Measurements from ENCODE around the gene IL12A. TPM values are rescaled to one million over a fixed set of nuclear protein-coding genes. Genes with fewer than 3 reads are reported as not detected.

The IL12A gene
- total and polyA plus RNA-seq, 10 of the 15 experiments (the other 5 are each of a cell fraction or from before 2014, with no cell fraction given), result 0.50 to 10.9 (median 3.5) TPM

- TF ChIP-seq ZNF217 (IDR thresholded peaks at IDR 0.05), result peak; percentile 92; the same call in 1 of the 2 replicates
- TF ChIP-seq NFIC (IDR thresholded peaks at IDR 0.05; ENCODE audit: low read depth, low read length), result peak; percentile 98
- TF ChIP-seq NR2F1 (conservative IDR thresholded peaks at IDR 0.05), result peak; percentile 66
- no peak for TF ChIP-seq TARDBP (IDR thresholded peaks at IDR 0.05; ENCODE audit: borderline replicate concordance)
- TF ChIP-seq RELB (IDR thresholded peaks at IDR 0.05; ENCODE audit: low read depth), result peak; percentile 87
- TF ChIP-seq STAT3 (IDR thresholded peaks at IDR 0.05; ENCODE audit: low read depth, low read length), result 0 out of 2 replicates have a peak, but pooled peaks have one; percentile 52
- peak in 1 of 2 experiments; percentile 92; a peak in 2 of 4 replicates for TF ChIP-seq EP300 (IDR thresholded peaks at IDR 0.05; ENCODE audit: borderline replicate concordance in 1 of 2, control insufficient read depth in 1 of 2, low read depth in 2 of 2, low read length in 2 of 2)
- TF ChIP-seq JUND (IDR thresholded peaks at IDR 0.05; ENCODE audit: low read depth, low read length), result peak; percentile 80
- peak; percentile 90 for TF ChIP-seq SKIL (IDR thresholded peaks at IDR 0.05; ENCODE audit: low read depth, poor library complexity, severe bottlenecking)
- 0 out of 2 replicates have a peak, but pooled peaks have one; percentile 56 for TF ChIP-seq ZNF592 (IDR thresholded peaks at IDR 0.05)
- peak; percentile 65 for TF ChIP-seq BCL3 (IDR thresholded peaks at IDR 0.05; ENCODE audit: borderline replicate concordance, insufficient read depth, low read depth, low read length, poor library complexity, severe bottlenecking)
- TF ChIP-seq ZNF24 (IDR thresholded peaks at IDR 0.05), result 0 out of 2 replicates have a peak, but pooled peaks have one; percentile 5
- TF ChIP-seq RBBP5 (conservative IDR thresholded peaks at IDR 0.05), result no peak
- no peak for TF ChIP-seq PAX8 (IDR thresholded peaks at IDR 0.05)
- TF ChIP-seq RUNX3 (IDR thresholded peaks at IDR 0.05; ENCODE audit: low read length), result peak; percentile 69
- TF ChIP-seq FOXM1 (IDR thresholded peaks at IDR 0.05; ENCODE audit: low read depth, low read length), result peak; percentile 91
- TF ChIP-seq MTA2 (IDR thresholded peaks at IDR 0.05; ENCODE audit: low read depth), result peak; percentile 90
Measured at GRCh38 chr3:159964166-159964973, 24.3 kb upstream of the IL12A start (continued).
